ENCODE results near the gene PACRG. TPM values are rescaled to one million over a fixed set of nuclear protein-coding genes. Genes with fewer than 3 reads are reported as not detected.

The PACRG gene
- total and polyA plus RNA-seq, 2 of the 13 experiments (the other 11 are each of a cell fraction or from before 2014, with no cell fraction given) = 0.13 TPM; not detected in 1

GRCh38 chr6:163324688-163325389 lies 597.1 kb downstream of the PACRG start (continued):
- TF ChIP-seq, protein P1, sequence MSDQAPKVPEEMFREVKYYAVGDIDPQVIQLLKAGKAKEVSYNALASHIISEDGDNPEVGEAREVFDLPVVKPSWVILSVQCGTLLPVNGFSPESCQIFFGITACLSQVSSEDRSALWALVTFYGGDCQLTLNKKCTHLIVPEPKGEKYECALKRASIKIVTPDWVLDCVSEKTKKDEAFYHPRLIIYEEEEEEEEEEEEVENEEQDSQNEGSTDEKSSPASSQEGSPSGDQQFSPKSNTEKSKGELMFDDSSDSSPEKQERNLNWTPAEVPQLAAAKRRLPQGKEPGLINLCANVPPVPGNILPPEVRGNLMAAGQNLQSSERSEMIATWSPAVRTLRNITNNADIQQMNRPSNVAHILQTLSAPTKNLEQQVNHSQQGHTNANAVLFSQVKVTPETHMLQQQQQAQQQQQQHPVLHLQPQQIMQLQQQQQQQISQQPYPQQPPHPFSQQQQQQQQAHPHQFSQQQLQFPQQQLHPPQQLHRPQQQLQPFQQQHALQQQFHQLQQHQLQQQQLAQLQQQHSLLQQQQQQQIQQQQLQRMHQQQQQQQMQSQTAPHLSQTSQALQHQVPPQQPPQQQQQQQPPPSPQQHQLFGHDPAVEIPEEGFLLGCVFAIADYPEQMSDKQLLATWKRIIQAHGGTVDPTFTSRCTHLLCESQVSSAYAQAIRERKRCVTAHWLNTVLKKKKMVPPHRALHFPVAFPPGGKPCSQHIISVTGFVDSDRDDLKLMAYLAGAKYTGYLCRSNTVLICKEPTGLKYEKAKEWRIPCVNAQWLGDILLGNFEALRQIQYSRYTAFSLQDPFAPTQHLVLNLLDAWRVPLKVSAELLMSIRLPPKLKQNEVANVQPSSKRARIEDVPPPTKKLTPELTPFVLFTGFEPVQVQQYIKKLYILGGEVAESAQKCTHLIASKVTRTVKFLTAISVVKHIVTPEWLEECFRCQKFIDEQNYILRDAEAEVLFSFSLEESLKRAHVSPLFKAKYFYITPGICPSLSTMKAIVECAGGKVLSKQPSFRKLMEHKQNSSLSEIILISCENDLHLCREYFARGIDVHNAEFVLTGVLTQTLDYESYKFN (CRISPR knock-in tag; conservative IDR thresholded peaks at IDR 0.05) = peak; percentile 57
- TF ChIP-seq ZNF362 (CRISPR knock-in tag; IDR thresholded peaks at IDR 0.05; ENCODE audit: borderline replicate concordance) (peak; percentile 88), SNRNP70 (IDR thresholded peaks at IDR 0.05; ENCODE audit: low read depth, low read length) (no peak), SCMH1 (CRISPR knock-in tag; IDR thresholded peaks at IDR 0.05; ENCODE audit: borderline replicate concordance) (no peak), IKZF5 (CRISPR knock-in tag; IDR thresholded peaks at IDR 0.05) (no peak), ZNF331 (CRISPR knock-in tag; IDR thresholded peaks at IDR 0.05) (0 out of 2 replicates have a peak, but pooled peaks have one; percentile 28), RNF2 (conservative IDR thresholded peaks at IDR 0.05; ENCODE audit: low read depth) (no peak), ZNF775 (CRISPR knock-in tag; IDR thresholded peaks at IDR 0.05; ENCODE audit: borderline replicate concordance) (no peak), ZNF782 (CRISPR knock-in tag; IDR thresholded peaks at IDR 0.05; ENCODE audit: borderline replicate concordance) (peak; percentile 58; the same call in 1 of the 2 replicates), ZKSCAN8 (CRISPR knock-in tag; IDR thresholded peaks at IDR 0.05; ENCODE audit: borderline replicate concordance) (0 out of 2 replicates have a peak, but pooled peaks have one; percentile 36), FOXJ3 (CRISPR knock-in tag; IDR thresholded peaks at IDR 0.05; ENCODE audit: borderline replicate concordance) (peak; percentile 45; the same call in 1 of the 2 replicates), ARNT (IDR thresholded peaks at IDR 0.05) (no peak)
- TF ChIP-seq, protein P2, sequence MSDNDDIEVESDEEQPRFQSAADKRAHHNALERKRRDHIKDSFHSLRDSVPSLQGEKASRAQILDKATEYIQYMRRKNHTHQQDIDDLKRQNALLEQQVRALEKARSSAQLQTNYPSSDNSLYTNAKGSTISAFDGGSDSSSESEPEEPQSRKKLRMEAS (IDR thresholded peaks at IDR 0.05) = 0 out of 2 replicates have a peak, but pooled peaks have one; percentile 17
- TF ChIP-seq, protein P3, sequence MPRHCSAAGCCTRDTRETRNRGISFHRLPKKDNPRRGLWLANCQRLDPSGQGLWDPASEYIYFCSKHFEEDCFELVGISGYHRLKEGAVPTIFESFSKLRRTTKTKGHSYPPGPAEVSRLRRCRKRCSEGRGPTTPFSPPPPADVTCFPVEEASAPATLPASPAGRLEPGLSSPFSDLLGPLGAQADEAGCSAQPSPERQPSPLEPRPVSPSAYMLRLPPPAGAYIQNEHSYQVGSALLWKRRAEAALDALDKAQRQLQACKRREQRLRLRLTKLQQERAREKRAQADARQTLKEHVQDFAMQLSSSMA (CRISPR knock-in tag; IDR thresholded peaks at IDR 0.05) = 0 out of 2 replicates have a peak, but pooled peaks have one; percentile 28
- TF ChIP-seq, protein P4, sequence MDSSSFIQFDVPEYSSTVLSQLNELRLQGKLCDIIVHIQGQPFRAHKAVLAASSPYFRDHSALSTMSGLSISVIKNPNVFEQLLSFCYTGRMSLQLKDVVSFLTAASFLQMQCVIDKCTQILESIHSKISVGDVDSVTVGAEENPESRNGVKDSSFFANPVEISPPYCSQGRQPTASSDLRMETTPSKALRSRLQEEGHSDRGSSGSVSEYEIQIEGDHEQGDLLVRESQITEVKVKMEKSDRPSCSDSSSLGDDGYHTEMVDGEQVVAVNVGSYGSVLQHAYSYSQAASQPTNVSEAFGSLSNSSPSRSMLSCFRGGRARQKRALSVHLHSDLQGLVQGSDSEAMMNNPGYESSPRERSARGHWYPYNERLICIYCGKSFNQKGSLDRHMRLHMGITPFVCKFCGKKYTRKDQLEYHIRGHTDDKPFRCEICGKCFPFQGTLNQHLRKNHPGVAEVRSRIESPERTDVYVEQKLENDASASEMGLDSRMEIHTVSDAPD (CRISPR knock-in tag; IDR thresholded peaks at IDR 0.05) = peak; percentile 57; the same call in 1 of the 2 replicates
